ENCODE results near the gene PXMP2. TPM values are rescaled to one million over a fixed set of nuclear protein-coding genes. Genes with fewer than 3 reads are reported as not detected.

PXMP2 gene
- total RNA-seq, 2 donors from 2014 or later = 25.7 to 107 TPM

- no peak for DNase-seq (ENCODE audit: low spot score)
- Histone ChIP-seq H3K27me3 (replicated peaks; ENCODE audit: insufficient read depth) (no peaks in the 10 kb centered on the region), H3K4me3 (no peak overlapping the region), H3K27ac (no peak overlapping the region), H3K36me3 (peaks cover 0 to 6% of the 10 kb centered on the region in 2 donors), H3K4me1 (replicated peaks) (no peaks in the 10 kb centered on the region), H3K9me3 (no peaks in the 10 kb centered on the region)
- WGBS = 85% methylated on average over 7 of the region's 7 CpGs
- TF ChIP-seq CTCF (IDR thresholded peaks at IDR 0.05) (no peak), POLR2A (IDR thresholded peaks at IDR 0.05) (no peak), POLR2AphosphoS5 (IDR thresholded peaks at IDR 0.05) (no peak)
- intact Hi-C loops (cut with DNase I) = no loop called here
Measured at GRCh38 chr12:132653567-132654290, 33.7 kb upstream of the PXMP2 start.

- WGBS = 96% methylated on average over 12 of the region's 12 CpGs
- Histone ChIP-seq H3K9me3 (no peaks in the 10 kb centered on the region), H3K27ac (no peak overlapping the region), H3K4me1 (replicated peaks) (no peaks in the 10 kb centered on the region), H3K36me3 (peaks cover 9 to 10% of the 10 kb centered on the region in 2 donors), H3K4me3 (no peak overlapping the region), H3K27me3 (replicated peaks; ENCODE audit: insufficient read depth) (no peaks in the 10 kb centered on the region)
- intact Hi-C loops (cut with DNase I) = no loop called here
- no peak for DNase-seq (ENCODE audit: low spot score)
- TF ChIP-seq CTCF (IDR thresholded peaks at IDR 0.05) = no peak
- TF ChIP-seq POLR2AphosphoS5 (IDR thresholded peaks at IDR 0.05) = no peak
- TF ChIP-seq POLR2A (IDR thresholded peaks at IDR 0.05) = no peak
Measured at GRCh38 chr12:132657004-132657727, 30.2 kb upstream of the PXMP2 start.

- DNase-seq (ENCODE audit: low spot score) = no peak
- no peak overlapping the region for H3K4me3 ChIP-seq
- no peaks in the 10 kb centered on the region for H3K9me3 ChIP-seq
- intact Hi-C loops (cut with DNase I) = no loop called here
- no peak overlapping the region for H3K27ac ChIP-seq
- no peaks in the 10 kb centered on the region for H3K27me3 ChIP-seq (replicated peaks; ENCODE audit: insufficient read depth)
- 94% methylated on average over 32 of the region's 32 CpGs for WGBS
- TF ChIP-seq POLR2A (IDR thresholded peaks at IDR 0.05) (no peak), POLR2AphosphoS5 (IDR thresholded peaks at IDR 0.05) (no peak), CTCF (IDR thresholded peaks at IDR 0.05) (no peak)
- peaks cover 10 to 14% of the 10 kb centered on the region in 2 donors for H3K36me3 ChIP-seq
- H3K4me1 ChIP-seq (replicated peaks) = no peaks in the 10 kb centered on the region
Measured at GRCh38 chr12:132658149-132658894, 29.1 kb upstream of the PXMP2 start.

DNA sequence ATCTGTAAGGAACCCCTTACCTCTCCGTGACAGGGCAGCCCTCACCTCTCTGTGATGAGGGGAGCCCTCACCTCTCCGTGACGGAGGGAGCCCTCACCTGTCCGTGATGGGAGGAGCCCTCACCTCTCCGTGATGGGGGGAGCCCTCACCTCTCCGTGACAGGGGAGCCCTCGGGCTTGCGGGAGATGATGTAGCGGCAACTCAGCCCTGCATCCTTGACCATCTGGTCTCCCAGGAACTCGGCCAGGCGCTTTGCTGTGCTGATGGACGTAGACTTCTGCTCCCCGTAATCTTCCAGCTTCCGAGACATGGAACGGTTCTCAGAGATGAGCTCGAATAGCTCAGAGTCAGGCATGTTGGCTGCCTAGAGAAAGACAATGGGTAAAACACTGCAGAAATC lies 28.2 kb upstream of the PXMP2 start:
- TF ChIP-seq CTCF (IDR thresholded peaks at IDR 0.05) = no peak
- no peak for TF ChIP-seq POLR2A (IDR thresholded peaks at IDR 0.05)
- TF ChIP-seq POLR2AphosphoS5 (IDR thresholded peaks at IDR 0.05) = no peak
- H3K4me1 ChIP-seq (replicated peaks) = no peaks in the 10 kb centered on the region
- H3K27me3 ChIP-seq (replicated peaks; ENCODE audit: insufficient read depth) = no peaks in the 10 kb centered on the region
- H3K4me3 ChIP-seq = no peak overlapping the region
- intact Hi-C loops (cut with DNase I) = no loop called here
- no peak overlapping the region for H3K27ac ChIP-seq
- H3K36me3 ChIP-seq = peaks cover 10 to 14% of the 10 kb centered on the region in 2 donors
- H3K9me3 ChIP-seq = no peaks in the 10 kb centered on the region
- no peak for DNase-seq (ENCODE audit: low spot score)
- WGBS = 87% methylated on average over 16 of the region's 16 CpGs
